Neural cell (in vitro differentiated cells): Measurements from ENCODE around the gene GATAD1. TPM values are rescaled to one million over a fixed set of nuclear protein-coding genes. Genes with fewer than 3 reads are reported as not detected.
"Not testable (repeated sequence)": the region's sequence is repeated elsewhere in the genome, so short reads cannot be mapped to it uniquely, and the experiment has no call there.

ENCODE experiments used
- H2AFZ ChIP-seq: fragments of 200-600, 300-800 bp; sonication (generic), shearing (Covaris generic); 2 replicates; pipeline ENCODE4 v1.6.0; 2014; ENCODE audit warnings: low read depth, mild to moderate bottlenecking, antibody characterized with exemption, low read length, moderate library complexity
- H3F3A ChIP-seq: fragments of 200-600 bp; shearing (Covaris generic); 2 replicates; pipeline ENCODE4 v1.6.1; 2016; ENCODE audit warnings: mild to moderate bottlenecking, moderate library complexity, mixed read lengths, antibody characterized with exemption, low read length; ENCODE audit not compliant: insufficient read depth, poor library complexity, severe bottlenecking
- H3K27ac ChIP-seq: fragments of 200-600, 300-800 bp; sonication (generic), shearing (Covaris generic); 2 replicates; pipeline ENCODE4 v1.5.1; 2014; ENCODE audit warnings: mild to moderate bottlenecking, low read length, moderate library complexity
- H3K27me3 ChIP-seq: fragments of 300-800, 200-600 bp; sonication (generic), shearing (Covaris generic); 2 replicates; pipeline ENCODE4 v1.6.0; 2014; ENCODE audit warnings: mild to moderate bottlenecking, low read depth, low read length, moderate library complexity; ENCODE audit not compliant: insufficient read depth
- H3K36me3 ChIP-seq: fragments of 300-800, 200-600 bp; sonication (generic), shearing (Covaris generic); 2 replicates; pipeline ENCODE4 v1.5.1; 2014; ENCODE audit warnings: mild to moderate bottlenecking, antibody characterized with exemption, low read length, moderate library complexity; ENCODE audit not compliant: insufficient read depth
- H3K4me2 ChIP-seq: fragments of 300-800, 200-600 bp; sonication (generic), shearing (Covaris generic); 2 replicates; pipeline ENCODE4 v1.6.0; 2014; ENCODE audit warnings: mild to moderate bottlenecking, low read length
- H3K4me3 ChIP-seq: fragments of 300-800, 200-600 bp; sonication (generic), shearing (Covaris generic); 2 replicates; pipeline ENCODE4 v1.5.1; 2014; ENCODE audit warnings: mild to moderate bottlenecking, low read length, moderate library complexity
- H3K79me2 ChIP-seq: fragments of 200-600 bp; shearing (Covaris generic); replicated peaks from 2 replicates; pipeline ENCODE4 v1.6.0; 2014; ENCODE audit warnings: mild to moderate bottlenecking, low read length, moderate library complexity; ENCODE audit not compliant: insufficient read depth
- H3K9ac ChIP-seq: fragments of 300-800, 200-600 bp; sonication (generic), shearing (Covaris generic); 2 replicates; pipeline ENCODE4 v1.6.1; 2016; ENCODE audit warnings: mild to moderate bottlenecking, low read length, mixed read lengths
- H3K9me2 ChIP-seq: fragments of 200-600 bp; shearing (Covaris generic); 2 replicates; pipeline ENCODE4 v1.6.1; 2016; ENCODE audit warnings: mild to moderate bottlenecking, low read length, mixed read lengths; ENCODE audit not compliant: insufficient read depth
- H3K9me3 ChIP-seq: fragments of 200-600, 300-800 bp; sonication (generic), shearing (Covaris generic); 2 replicates; pipeline ENCODE4 v1.6.1; 2016; ENCODE audit warnings: mild to moderate bottlenecking, mixed run types, low read length, moderate library complexity, mixed read lengths
- H4K20me1 ChIP-seq: fragments of 200-600 bp; shearing (Covaris generic); 2 replicates; pipeline ENCODE4 v1.6.1; 2016; ENCODE audit warnings: mild to moderate bottlenecking, mixed run types; ENCODE audit not compliant: insufficient read depth
- CTCF ChIP-seq: fragments of 450-650 bp; IDR thresholded peaks from 2 replicates; pipeline ENCODE4 v1.5.1; 2014; ENCODE audit warnings: antibody characterized with exemption, mild to moderate bottlenecking, moderate library complexity; ENCODE audit not compliant: poor library complexity, severe bottlenecking
- EP300 ChIP-seq: fragments of 450-650 bp; conservative IDR thresholded peaks from 2 replicates; pipeline ENCODE4 v1.6.1; 2014; ENCODE audit warnings: antibody characterized with exemption, mild to moderate bottlenecking, moderate library complexity; ENCODE audit not compliant: poor library complexity, severe bottlenecking
- EZH2 ChIP-seq: fragments of 200-600, 300-800 bp; shearing (Covaris generic), sonication (generic); IDR thresholded peaks from 2 replicates; pipeline ENCODE4 v1.6.1; 2014; ENCODE audit warnings: antibody characterized with exemption, low read length, borderline replicate concordance, mild to moderate bottlenecking; ENCODE audit not compliant: insufficient read depth, poor library complexity, severe bottlenecking
- MXI1 ChIP-seq: fragments of 450-650 bp; conservative IDR thresholded peaks from 2 replicates; pipeline ENCODE4 v1.6.1; 2014; ENCODE audit warnings: antibody characterized with exemption, mild to moderate bottlenecking; ENCODE audit not compliant: poor library complexity, severe bottlenecking
- POLR2AphosphoS5 ChIP-seq: IDR thresholded peaks from 2 replicates; pipeline ENCODE4 v1.6.1; 2012
- RAD21 ChIP-seq: fragments of 450-650 bp; conservative IDR thresholded peaks from 2 replicates; pipeline ENCODE4 v1.6.1; 2014; ENCODE audit warnings: antibody characterized with exemption, mild to moderate bottlenecking, moderate library complexity
- REST ChIP-seq: IDR thresholded peaks from 2 replicates; pipeline ENCODE4 v1.6.1; 2012; ENCODE audit warnings: borderline replicate concordance
- SMC3 ChIP-seq: fragments of 450-650 bp; conservative IDR thresholded peaks from 2 replicates; pipeline ENCODE4 v1.6.1; 2014; ENCODE audit warnings: antibody characterized with exemption, mild to moderate bottlenecking, moderate library complexity; ENCODE audit not compliant: poor library complexity
- TAF1 ChIP-seq: IDR thresholded peaks from 2 replicates; pipeline ENCODE4 v1.6.1; 2012; ENCODE audit warnings: low read depth
- polyA plus RNA-seq: library from polyadenylated mRNA; depleted of rRNA; stranded (reverse); fragments of >200 nt; gene quantifications from 2 replicates; pipeline ENCODE4 v1.2.3, GENCODE V29; 2014

Gene GATAD1
- polyA plus RNA-seq, 1 donor from 2014 or later: 28.9 TPM

GRCh38 chr7:92464515-92464914, 17.2 kb downstream of the GATAD1 start:
- Histone ChIP-seq H3K9ac (no peak overlapping the region), H3K79me2 (no peaks in the 10 kb centered on the region), H3K27me3 (no peaks in the 10 kb centered on the region), H3K36me3 (no peaks in the 10 kb centered on the region), H3K9me2 (no peaks in the 10 kb centered on the region), H3K4me3 (no peak overlapping the region), H3K9me3 (no peaks in the 10 kb centered on the region), H3K27ac (no peak overlapping the region), H2AFZ (no peak overlapping the region), H3K4me2 (no peak overlapping the region), H3F3A (no peaks in the 10 kb centered on the region), H4K20me1 (no peaks in the 10 kb centered on the region)
- no peak for TF ChIP-seq EZH2
- no peak for TF ChIP-seq MXI1
- TF ChIP-seq CTCF: no peak
- no peak for TF ChIP-seq REST
- TF ChIP-seq SMC3: no peak
- no peak for TF ChIP-seq POLR2AphosphoS5
- no peak for TF ChIP-seq EP300
- no peak for TF ChIP-seq RAD21
- TF ChIP-seq TAF1: no peak

DNA sequence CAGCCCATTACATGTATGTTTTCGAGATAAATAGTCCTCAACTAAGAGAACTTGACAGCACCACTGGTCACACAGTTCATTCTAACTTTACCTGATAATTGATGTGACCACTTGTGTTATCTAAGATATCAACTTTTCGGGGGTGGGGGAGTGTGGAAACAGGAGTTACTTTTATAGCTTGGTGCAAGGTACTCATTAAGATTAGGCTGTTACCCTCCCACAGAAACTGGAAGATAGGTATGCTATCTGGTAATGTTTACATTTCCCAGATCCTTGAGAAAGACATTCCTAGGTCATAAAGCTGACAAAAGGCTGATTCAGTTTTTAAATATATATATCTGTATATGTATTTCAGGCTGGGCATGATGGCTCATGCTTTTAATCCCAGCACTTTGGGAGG, 19.4 kb downstream of the GATAD1 start:
- H3K4me2 ChIP-seq: no peak overlapping the region

DNA sequence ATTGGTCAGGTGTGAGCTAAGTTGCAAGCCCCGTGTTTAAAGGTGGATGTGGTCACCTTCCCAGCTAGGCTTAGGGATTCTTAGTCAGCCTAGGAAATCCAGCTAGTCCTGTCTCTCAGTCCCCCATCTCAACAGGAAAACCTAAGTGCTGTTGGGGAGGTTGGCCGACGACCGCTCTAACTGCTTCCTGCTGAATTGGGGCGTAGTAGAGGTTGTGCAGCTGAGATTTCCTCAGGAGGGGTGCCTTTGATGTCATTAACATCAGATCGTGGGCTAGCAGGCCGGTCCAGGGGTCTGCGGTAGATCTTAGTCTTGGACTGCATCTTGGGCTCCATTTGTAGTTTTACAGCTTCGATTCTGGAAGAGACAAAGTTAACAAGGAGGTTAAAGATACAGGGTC, 21.3 kb downstream of the GATAD1 start:
- H3K9me3 ChIP-seq, H3K4me2 ChIP-seq, H3K9me2 ChIP-seq, H3K27ac ChIP-seq, H3K27me3 ChIP-seq, H3F3A ChIP-seq, H3K9ac ChIP-seq, H4K20me1 ChIP-seq, H3K36me3 ChIP-seq, H3K4me3 ChIP-seq, H2AFZ ChIP-seq, H3K79me2 ChIP-seq: not testable (repeated sequence)

More for the DNA sequence above, 19.4 kb downstream of the GATAD1 start:
- Histone ChIP-seq H3K9ac (no peak overlapping the region), H4K20me1 (no peaks in the 10 kb centered on the region), H3K4me3 (no peak overlapping the region), H3F3A (no peaks in the 10 kb centered on the region), H3K9me2 (no peaks in the 10 kb centered on the region), H3K9me3 (no peaks in the 10 kb centered on the region), H3K36me3 (no peaks in the 10 kb centered on the region), H2AFZ (no peak overlapping the region), H3K27me3 (no peaks in the 10 kb centered on the region), H3K27ac (no peak overlapping the region), H3K79me2 (no peaks in the 10 kb centered on the region)
- no peak for TF ChIP-seq REST

GRCh38 chr7:92473989-92474388, 26.7 kb downstream of the GATAD1 start:
- H3F3A ChIP-seq, H3K27me3 ChIP-seq, H3K4me2 ChIP-seq, H3K36me3 ChIP-seq, H3K27ac ChIP-seq, H3K9ac ChIP-seq, H3K9me2 ChIP-seq, H3K79me2 ChIP-seq, H3K4me3 ChIP-seq, H3K9me3 ChIP-seq, H2AFZ ChIP-seq, H4K20me1 ChIP-seq: not testable (repeated sequence)
